SK-N-SH (cell line): ENCODE measurements around the gene ENTPD6. TPM values are rescaled to one million over a fixed set of nuclear protein-coding genes. Genes with fewer than 3 reads are reported as not detected.
"Not testable (repeated sequence)": the region's sequence is repeated elsewhere in the genome, so short reads cannot be mapped to it uniquely, and the experiment has no call there.

Source experiments
- CTCF ChIA-PET: fragments of 300-600, 350-600 bp; formaldehyde crosslinking; extraction: SDS; loops from one replicate; lab custom pipeline; 2021; lab: Yijun Ruan, JAX
- POLR2A ChIA-PET: fragments of 350-600 bp; sonication (Branson Sonifier 250); formaldehyde crosslinking; extraction: SDS; loops from one replicate; lab custom pipeline; 2020; ENCODE audit warnings: antibody characterized with exemption, inconsistent platforms; lab: Yijun Ruan, JAX
- DNase-seq: peaks from one replicate; pipeline ENCODE4 v3.0.0; 2012
- H2AFZ ChIP-seq: fragments of 200-600 bp; sonication (generic); 2 replicates; pipeline ENCODE4 v1.8.1; 2016; ENCODE audit warnings: antibody characterized with exemption, mild to moderate bottlenecking, low read depth
- H3F3A ChIP-seq: fragments of 200-600 bp; sonication (generic); replicated peaks from 2 replicates; pipeline ENCODE3; 2016; ENCODE audit warnings: antibody characterized with exemption, mild to moderate bottlenecking; ENCODE audit not compliant: insufficient read depth
- H3K27ac ChIP-seq, 2 experiments: fragments of 200-500 bp in 1 of 2; fragments of 200-600 bp in 1 of 2; sonication (Bioruptor generic) in 1 of 2; sonication (generic), shearing (Covaris generic) in 1 of 2; 2 replicates each; pipeline versions ENCODE4 v1.5.1 to v1.6.1; 2014 to 2016; ENCODE audit warnings: low read depth in 2 of 2, inconsistent platforms in 1 of 2, low read length in 1 of 2, mild to moderate bottlenecking in 1 of 2, mixed read lengths in 1 of 2
- H3K27me3 ChIP-seq: fragments of 200-600 bp; sonication (generic), shearing (Covaris generic); 2 replicates; pipeline ENCODE4 v1.6.1; 2016; ENCODE audit warnings: mixed run types; ENCODE audit not compliant: insufficient read depth
- H3K36me3 ChIP-seq, 2 experiments: fragments of 200-500 bp in 1 of 2; fragments of 200-600 bp in 1 of 2; sonication (Bioruptor generic) in 1 of 2; sonication (generic) in 1 of 2; replicated peaks in 1 of 2; 2 replicates each; pipeline versions ENCODE3 to v1.5.1; 2014 to 2016; ENCODE audit warnings: low read length in 1 of 2, mild to moderate bottlenecking in 1 of 2; ENCODE audit not compliant: insufficient read depth in 2 of 2, control insufficient read depth in 1 of 2
- H3K4me1 ChIP-seq, 2 experiments: fragments of 200-500 bp in 1 of 2; fragments of 200-600 bp in 1 of 2; sonication (Bioruptor generic) in 1 of 2; sonication (generic), shearing (Covaris generic) in 1 of 2; 2 replicates each; pipeline versions ENCODE4 v1.5.1 to v1.6.1; 2014 to 2016; ENCODE audit warnings: low read depth in 1 of 2, low read length in 1 of 2, mixed run types in 1 of 2; ENCODE audit not compliant: insufficient read depth in 2 of 2, control insufficient read depth in 1 of 2
- H3K4me2 ChIP-seq: fragments of 200-600 bp; sonication (generic), shearing (Covaris generic); 2 replicates; pipeline ENCODE4 v1.6.1; 2017; ENCODE audit warnings: mixed run types
- H3K4me3 ChIP-seq, 2 experiments: fragments of 200-500 bp in 1 of 2; fragments of 200-600 bp in 1 of 2; sonication (Bioruptor generic) in 1 of 2; sonication (generic), shearing (Covaris generic) in 1 of 2; 2 replicates each; pipeline versions ENCODE4 v1.5.1 to v1.8.1; 2014 to 2016; ENCODE audit warnings: low read depth in 2 of 2, inconsistent platforms in 1 of 2, low read length in 1 of 2, mild to moderate bottlenecking in 1 of 2, mixed read lengths in 1 of 2, moderate library complexity in 1 of 2
- H3K79me2 ChIP-seq: fragments of 200-600 bp; sonication (generic); 2 replicates; pipeline ENCODE4 v1.8.1; 2017; ENCODE audit warnings: mild to moderate bottlenecking; ENCODE audit not compliant: insufficient read depth
- H3K9ac ChIP-seq: fragments of 200-600 bp; sonication (generic); 2 replicates; pipeline ENCODE4 v1.6.1; 2017; ENCODE audit warnings: mixed run types
- H3K9me2 ChIP-seq: fragments of 200-600 bp; sonication (generic); 2 replicates; pipeline ENCODE4 v1.6.1; 2017; ENCODE audit warnings: mixed run types
- H3K9me3 ChIP-seq: fragments of 200-600 bp; sonication (generic); 2 replicates; pipeline ENCODE4 v1.6.1; 2017; ENCODE audit warnings: mixed run types, mild to moderate bottlenecking, moderate library complexity
- H4K20me1 ChIP-seq: fragments of 200-600 bp; sonication (generic); 2 replicates; pipeline ENCODE4 v1.6.1; 2017; ENCODE audit warnings: mild to moderate bottlenecking, mixed run types; ENCODE audit not compliant: insufficient read depth
- CHD2 ChIP-seq: fragments of 150-350 bp; IDR thresholded peaks from 2 replicates; pipeline ENCODE4 v1.6.1; 2018; ENCODE audit warnings: low read length; ENCODE audit not compliant: partially characterized antibody
- EP300 ChIP-seq, 2 experiments: IDR thresholded peaks; 2 replicates each; pipeline versions ENCODE4 v1.4.0 to v1.6.1; 2012; ENCODE audit warnings: borderline replicate concordance in 1 of 2, low read depth in 1 of 2, low read length in 1 of 2
- EZH2phosphoT487 ChIP-seq: fragments of 200-600 bp; sonication (generic); IDR thresholded peaks from 2 replicates; pipeline ENCODE4 v1.6.1; 2017; ENCODE audit warnings: low read depth, mixed run types, mild to moderate bottlenecking, antibody characterized with exemption, moderate library complexity, borderline replicate concordance
- FOSL2 ChIP-seq: IDR thresholded peaks from 2 replicates; pipeline ENCODE4 v1.4.0; 2012; ENCODE audit warnings: low read depth, mild to moderate bottlenecking, moderate library complexity, borderline replicate concordance
- FOXJ3 ChIP-seq: sonication (generic); formaldehyde crosslinking; IDR thresholded peaks from 2 replicates; pipeline ENCODE4 v1.5.1; 2020; ENCODE audit warnings: mild to moderate bottlenecking, missing genetic modification reagents
- GABPA ChIP-seq: IDR thresholded peaks from 2 replicates; pipeline ENCODE4 v1.4.0; 2012; ENCODE audit warnings: low read depth, mild to moderate bottlenecking
- GATA2 ChIP-seq: sonication (generic); formaldehyde crosslinking; IDR thresholded peaks from 2 replicates; pipeline ENCODE4 v1.5.0; 2020; ENCODE audit warnings: mild to moderate bottlenecking, missing genetic modification reagents
- IRF3 ChIP-seq: fragments of 150-350 bp; IDR thresholded peaks from 2 replicates; pipeline ENCODE4 v1.6.1; 2016; ENCODE audit warnings: mild to moderate bottlenecking, low read depth, low read length
- JUND ChIP-seq: IDR thresholded peaks from 2 replicates; pipeline ENCODE4 v1.4.0; 2012
- MAX ChIP-seq: IDR thresholded peaks from 2 replicates; pipeline ENCODE4 v1.4.0; 2012; ENCODE audit warnings: low read depth
- MEF2A ChIP-seq: IDR thresholded peaks from 2 replicates; pipeline ENCODE4 v1.4.0; 2012; ENCODE audit warnings: low read depth, borderline replicate concordance
- POLR2AphosphoS5 ChIP-seq: IDR thresholded peaks from 2 replicates; pipeline ENCODE4 v1.6.1; 2012; ENCODE audit warnings: low read depth, low read length
- SIN3A ChIP-seq: IDR thresholded peaks from 2 replicates; pipeline ENCODE4 v1.6.1; 2012; ENCODE audit warnings: low read depth, mild to moderate bottlenecking, low read length, moderate library complexity, borderline replicate concordance
- SMC3 ChIP-seq: IDR thresholded peaks from 2 replicates; pipeline ENCODE4 v1.6.1; 2012; ENCODE audit warnings: low read depth, low read length, improper control_type of control experiment
- TAF1 ChIP-seq: IDR thresholded peaks from 2 replicates; pipeline ENCODE4 v1.6.1; 2012; ENCODE audit warnings: low read depth, mild to moderate bottlenecking, low read length, moderate library complexity, borderline replicate concordance
- TEAD4 ChIP-seq: IDR thresholded peaks from 2 replicates; pipeline ENCODE4 v1.4.0; 2012; ENCODE audit warnings: mild to moderate bottlenecking, borderline replicate concordance; ENCODE audit not compliant: insufficient read depth
- WGBS: methylation state at CpG from one replicate; pipeline ENCODE4 v1.1.6; 2017; ENCODE audit warnings: low lambda C conversion rate; 5-methylcytosine and 5-hydroxymethylcytosine counted together
- polyA plus RNA-seq, 3 experiments: library from polyadenylated mRNA; depleted of rRNA; stranded (reverse); fragments of >200 nt; gene quantifications; 2 replicates each; pipeline ENCODE4 v1.2.3, GENCODE V29; 2012

ENTPD6 gene
- polyA plus RNA-seq, 1 of the 3 experiments (the other 2 are of a cell fraction), result 76.1 TPM

- no peaks in the 10 kb centered on the region for H3K9me3 ChIP-seq
- H3K9me2 ChIP-seq, result no peaks in the 10 kb centered on the region
- H3K27me3 ChIP-seq, result no peaks in the 10 kb centered on the region
- WGBS, result 92% methylated on average over 11 of the region's 12 CpGs
- no peak overlapping the region for H2AFZ ChIP-seq
- peaks cover 69% of the 10 kb centered on the region for H3K79me2 ChIP-seq
- ChIA-PET CTCF (interaction anchor here (1.6 kb wide), 1 partner anchor 12 kb away, joined by 4 read pairs; no protein-coding TSS in a partner anchor), POLR2A (no interaction called here)
- no peaks in the 10 kb centered on the region for H3F3A ChIP-seq
- H4K20me1 ChIP-seq, result peaks cover 50% of the 10 kb centered on the region
- H3K4me2 ChIP-seq, result no peak overlapping the region
- no peak overlapping the region for H3K4me3 ChIP-seq
- H3K4me1 ChIP-seq, result peaks cover 0 to 26% of the 10 kb centered on the region in 2 experiments; a peak in 2 of 4 replicates
- H3K27ac ChIP-seq, result no peak overlapping the region
- no peak for TF ChIP-seq FOSL2
- TF ChIP-seq TEAD4, result no peak
- no peak for TF ChIP-seq TAF1
- no peak for TF ChIP-seq JUND
- TF ChIP-seq POLR2AphosphoS5, result no peak
- no peak for TF ChIP-seq EP300 (IDR thresholded peaks at IDR 0.05; ENCODE audit: borderline replicate concordance in 1 of 2, low read depth in 1 of 2, low read length in 1 of 2)
- no peak for TF ChIP-seq MEF2A
- no peak for TF ChIP-seq IRF3
- no peak for TF ChIP-seq GABPA
- no peak for TF ChIP-seq SMC3
- H3K36me3 ChIP-seq, result peaks cover 15 to 35% of the 10 kb centered on the region in 2 experiments
- DNase-seq, result no peak
- no peak overlapping the region for H3K9ac ChIP-seq
These were observed 63.8 kb downstream of the ENTPD6 start for GRCh38 chr20:25259358-25259757.

GRCh38 chr20:25259788-25260254 is 64.3 kb downstream of the ENTPD6 start:
- POLR2A ChIA-PET, result no interaction called here
- Histone ChIP-seq H3K27ac (no peak overlapping the region), H3F3A (no peaks in the 10 kb centered on the region), H3K9me3 (no peaks in the 10 kb centered on the region), H3K4me1 (peaks cover 0 to 25% of the 10 kb centered on the region in 2 experiments; a peak in 2 of 4 replicates), H3K9ac (no peak overlapping the region), H3K36me3 (peaks cover 15 to 35% of the 10 kb centered on the region in 2 experiments), H3K4me2 (no peak overlapping the region), H3K79me2 (peaks cover 69% of the 10 kb centered on the region), H4K20me1 (peaks cover 46% of the 10 kb centered on the region), H3K4me3 (no peak overlapping the region), H3K9me2 (no peaks in the 10 kb centered on the region), H2AFZ (no peak overlapping the region), H3K27me3 (no peaks in the 10 kb centered on the region)
- WGBS, result 98% methylated on average over 9 of the region's 9 CpGs
- DNase-seq, result no peak
- no peak for TF ChIP-seq SMC3
- TF ChIP-seq GABPA, result no peak
- TF ChIP-seq TAF1, result no peak
- no peak for TF ChIP-seq POLR2AphosphoS5
- no peak for TF ChIP-seq JUND
- no peak for TF ChIP-seq FOSL2
- TF ChIP-seq CHD2, result no peak
- TF ChIP-seq MAX, result no peak
- no peak for TF ChIP-seq EZH2phosphoT487
- no peak for TF ChIP-seq SIN3A
- TF ChIP-seq FOXJ3, result no peak
- no peak for TF ChIP-seq GATA2 (CRISPR knock-in tag)
- CTCF ChIA-PET, result interaction anchor here (1.0 to 1.6 kb wide), 2 partner anchors 10 to 13 kb away, joined by 4 read pairs; no protein-coding TSS in a partner anchor

DNA sequence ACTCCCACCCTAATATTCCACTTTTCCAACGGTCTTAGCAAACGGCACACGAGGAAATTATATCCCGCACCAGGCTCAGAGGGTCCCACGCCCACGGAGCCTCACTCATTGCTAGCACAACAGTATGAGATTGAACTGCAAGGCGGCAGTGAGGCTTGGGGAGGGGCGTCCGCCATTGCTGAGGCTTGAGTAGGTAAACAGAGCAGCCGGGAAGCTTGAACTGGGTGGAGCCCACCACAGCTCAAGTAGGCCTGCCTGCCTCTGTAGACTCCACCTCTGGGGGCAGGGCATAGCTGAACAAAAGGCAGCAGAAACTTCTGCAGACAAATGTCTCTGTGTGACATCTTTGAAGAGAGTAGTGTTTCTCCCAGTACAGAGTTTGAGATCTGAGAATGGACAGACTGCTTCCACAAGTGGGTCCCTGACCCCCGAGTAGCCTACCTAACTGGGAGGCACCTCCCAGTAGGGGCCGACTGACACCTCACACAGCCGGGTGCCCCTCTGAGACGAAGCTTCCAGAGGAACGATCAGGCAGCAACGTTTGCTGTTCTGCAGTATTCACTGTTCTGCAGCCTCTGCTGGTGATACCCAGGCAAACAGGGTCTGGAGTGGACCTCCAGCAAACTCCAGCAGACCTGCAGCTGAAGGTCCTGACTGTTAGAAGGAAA is 65.4 kb downstream of the ENTPD6 start:
- CTCF ChIA-PET, result interaction anchor here (1.0 kb wide), 1 partner anchor 12 kb away, joined by 4 read pairs; no protein-coding TSS in a partner anchor
- H3K4me2 ChIP-seq, H3F3A ChIP-seq: not testable (repeated sequence)

More for the DNA sequence above, 65.4 kb downstream of the ENTPD6 start:
- H3K4me1 ChIP-seq, result peaks cover 0 to 14% of the 10 kb centered on the region in 2 experiments; a peak in 1 of 4 replicates
- POLR2A ChIA-PET, H3K4me3 ChIP-seq, H3K9me2 ChIP-seq, DNase-seq, H3K9ac ChIP-seq, H3K27ac ChIP-seq, H3K9me3 ChIP-seq, H2AFZ ChIP-seq, H3K27me3 ChIP-seq: not testable (repeated sequence)
- WGBS, result 95% methylated on average over 14 of the region's 16 CpGs
- H4K20me1 ChIP-seq, result peaks cover 35% of the 10 kb centered on the region
- H3K79me2 ChIP-seq, result peaks cover 67% of the 10 kb centered on the region
- H3K36me3 ChIP-seq, result peaks cover 15 to 40% of the 10 kb centered on the region in 2 experiments
